HG03095 (cell line): ENCODE measurements around the gene FAM83C.

Source experiments
- ATAC-seq: cut with Tn5 transposase; IDR thresholded peaks from one replicate; pipeline ENCODE4 v1.9.1; 2021; ENCODE audit warnings: moderate library complexity; ENCODE audit not compliant: unreplicated experiment

Gene FAM83C

DNA sequence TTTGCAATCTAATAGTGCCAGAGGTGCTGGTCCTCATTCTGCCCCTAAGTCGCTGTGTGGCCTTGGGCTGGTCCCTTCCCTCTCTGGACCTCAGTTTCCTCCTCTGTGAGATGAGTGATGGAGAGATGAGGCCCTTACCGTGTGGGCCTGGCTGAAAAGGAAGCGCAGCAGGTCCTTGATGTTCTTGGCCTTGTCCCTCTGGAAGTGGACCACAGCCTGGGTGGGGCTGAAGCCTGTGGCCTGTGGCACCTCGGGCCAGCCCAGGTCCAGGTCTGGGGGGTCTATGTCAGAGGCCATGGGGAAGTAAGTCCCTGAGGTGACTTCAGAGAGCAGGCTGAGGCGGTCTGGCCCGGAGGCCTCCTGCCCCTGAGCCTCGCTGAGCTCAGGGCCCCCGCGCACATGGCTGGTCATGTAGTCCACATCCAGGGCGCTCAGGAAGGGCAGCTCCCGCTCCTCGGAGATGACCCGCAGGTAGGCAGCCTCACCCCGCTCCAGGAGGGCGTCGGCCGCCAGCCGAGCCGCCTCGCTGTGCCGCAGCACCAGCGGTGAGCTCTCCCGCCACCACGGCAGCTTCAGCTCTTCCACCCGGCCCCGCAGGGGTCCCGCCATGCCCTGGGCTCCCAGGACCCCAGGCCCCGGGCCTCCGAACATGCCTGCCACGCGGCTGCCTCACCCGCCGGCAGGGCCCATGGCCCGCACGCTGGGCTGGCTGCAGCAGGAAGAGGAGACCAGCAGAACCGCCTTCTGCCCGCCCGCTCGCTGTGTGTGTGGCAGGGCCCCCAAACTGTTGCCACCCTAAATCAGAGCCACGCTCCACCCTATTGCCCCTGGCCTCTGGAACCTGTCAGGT is at the start of gene FAM83C:
Gene FAM83C (minus strand): TSS at position 772 of the 850 bp plus-strand sequence. CDS start 121 bp downstream, at position 651.
- ATAC-seq = no peak

DNA sequence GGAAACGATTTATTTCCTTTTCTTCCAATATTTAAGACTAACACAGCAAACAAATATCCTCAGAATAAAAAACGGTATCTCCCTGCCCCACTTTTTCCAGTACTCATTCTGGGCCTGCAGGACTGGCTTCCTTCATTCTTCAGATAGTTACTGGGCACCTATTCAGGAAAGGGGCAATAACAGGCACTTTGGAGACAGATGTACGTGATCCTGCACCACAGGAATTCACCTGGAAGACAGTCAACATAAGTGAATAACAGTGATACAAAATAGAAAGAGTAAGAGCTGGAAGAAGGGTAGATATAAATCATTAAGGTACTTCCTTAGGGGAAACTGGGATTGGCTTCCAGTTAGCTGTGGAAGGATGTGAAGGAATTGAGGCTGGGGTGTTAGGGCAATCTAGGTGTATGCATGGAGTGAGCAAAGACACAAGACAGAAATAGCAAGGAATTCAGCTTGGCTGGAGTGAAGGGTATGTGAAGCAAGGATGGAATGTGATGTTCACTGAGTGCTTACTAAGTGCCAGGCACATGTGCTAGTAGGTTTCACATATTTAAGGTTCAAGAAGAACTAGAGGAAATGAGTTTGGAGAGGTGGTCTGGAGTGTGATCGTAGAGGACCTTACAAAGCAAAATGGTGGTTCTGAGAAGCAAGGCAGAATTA is 49.3 kb upstream of the FAM83C start:
- no peak for ATAC-seq

DNA sequence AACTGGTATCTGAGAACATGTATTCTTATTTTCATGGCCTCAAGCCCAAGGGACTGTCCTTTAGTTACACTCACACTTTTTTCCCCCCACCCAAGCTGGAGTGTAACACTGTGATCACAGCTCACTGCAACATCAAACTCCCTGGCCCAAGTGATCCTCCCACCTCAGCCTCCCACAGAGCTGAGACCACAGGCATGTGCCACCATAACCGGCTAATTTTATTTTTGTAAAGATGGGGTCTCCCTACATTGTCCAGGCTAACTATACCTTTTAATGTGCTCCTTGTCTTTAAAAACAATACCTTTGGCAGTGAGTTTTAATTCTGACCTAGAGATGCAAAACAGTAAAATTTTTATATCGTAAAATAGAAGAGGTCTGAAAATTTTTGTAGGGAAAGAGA is 48.2 kb upstream of the FAM83C start:
- no peak for ATAC-seq

GRCh38 chr20:35339636-35340035 is 47.4 kb upstream of the FAM83C start:
- no peak for ATAC-seq

GRCh38 chr20:35339007-35339406 is 46.8 kb upstream of the FAM83C start:
- ATAC-seq = no peak

GRCh38 chr20:35334311-35335101 is 42.3 kb upstream of the FAM83C start:
- no peak for ATAC-seq

DNA sequence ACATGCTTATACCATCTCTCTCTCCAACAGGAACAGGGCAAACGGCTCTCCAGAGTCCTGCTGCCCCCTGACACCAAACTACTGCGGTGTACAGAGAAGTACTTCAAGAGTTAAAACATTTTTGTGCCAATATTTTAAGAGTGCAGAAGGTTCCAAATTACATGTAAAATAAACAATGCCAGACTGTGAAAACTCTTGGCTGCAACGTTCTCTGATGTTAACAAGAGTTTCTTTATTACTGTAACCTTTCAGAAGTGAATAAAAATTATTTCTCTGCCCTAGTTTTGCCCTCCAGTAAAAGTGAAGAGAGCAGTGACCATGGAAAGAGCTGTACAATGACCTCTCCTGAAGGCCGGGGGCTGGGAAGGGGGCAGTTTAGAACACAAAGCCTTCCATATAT is 41.4 kb upstream of the FAM83C start:
- no peak for ATAC-seq

- no peak for ATAC-seq
Observed at GRCh38 chr20:35332540-35333200, 40.4 kb upstream of the FAM83C start.

DNA sequence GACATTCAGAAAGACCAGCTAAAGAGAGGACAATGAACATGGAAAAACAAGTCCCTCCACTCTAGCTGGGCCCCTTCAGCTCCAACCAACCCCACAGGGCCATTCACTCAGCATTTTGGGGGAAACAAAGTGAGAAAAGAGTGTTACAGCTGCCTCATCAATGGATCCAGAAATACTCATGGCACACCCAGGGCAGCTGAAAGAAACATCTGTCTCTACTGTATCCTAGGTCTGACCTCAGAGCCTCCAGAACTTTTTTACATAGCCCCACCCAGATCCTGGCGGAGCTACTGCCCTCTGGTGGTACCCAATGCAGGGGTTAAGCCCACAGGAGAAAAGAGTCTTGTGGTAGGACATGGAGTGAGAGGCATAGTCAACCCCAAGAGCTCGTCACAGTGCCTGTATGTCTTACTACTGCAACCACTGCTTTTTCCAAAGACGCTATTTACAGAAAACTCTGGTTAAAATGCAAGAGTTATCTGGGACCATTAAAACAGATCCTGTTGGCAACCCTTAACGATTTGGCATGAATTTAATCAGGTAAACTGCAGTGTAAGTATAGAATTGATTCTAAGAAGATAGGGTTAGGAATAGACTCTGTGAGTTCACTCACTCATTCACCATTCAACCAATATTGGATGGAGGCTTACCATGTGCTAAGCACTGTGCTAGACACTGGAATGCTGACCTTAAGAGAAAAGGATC is 37.4 kb upstream of the FAM83C start:
- ATAC-seq = no peak

- ATAC-seq = no peak
Observed at GRCh38 chr20:35328689-35329088, 36.5 kb upstream of the FAM83C start.

- ATAC-seq = no peak
Observed at GRCh38 chr20:35328095-35328685, 36.0 kb upstream of the FAM83C start.

DNA sequence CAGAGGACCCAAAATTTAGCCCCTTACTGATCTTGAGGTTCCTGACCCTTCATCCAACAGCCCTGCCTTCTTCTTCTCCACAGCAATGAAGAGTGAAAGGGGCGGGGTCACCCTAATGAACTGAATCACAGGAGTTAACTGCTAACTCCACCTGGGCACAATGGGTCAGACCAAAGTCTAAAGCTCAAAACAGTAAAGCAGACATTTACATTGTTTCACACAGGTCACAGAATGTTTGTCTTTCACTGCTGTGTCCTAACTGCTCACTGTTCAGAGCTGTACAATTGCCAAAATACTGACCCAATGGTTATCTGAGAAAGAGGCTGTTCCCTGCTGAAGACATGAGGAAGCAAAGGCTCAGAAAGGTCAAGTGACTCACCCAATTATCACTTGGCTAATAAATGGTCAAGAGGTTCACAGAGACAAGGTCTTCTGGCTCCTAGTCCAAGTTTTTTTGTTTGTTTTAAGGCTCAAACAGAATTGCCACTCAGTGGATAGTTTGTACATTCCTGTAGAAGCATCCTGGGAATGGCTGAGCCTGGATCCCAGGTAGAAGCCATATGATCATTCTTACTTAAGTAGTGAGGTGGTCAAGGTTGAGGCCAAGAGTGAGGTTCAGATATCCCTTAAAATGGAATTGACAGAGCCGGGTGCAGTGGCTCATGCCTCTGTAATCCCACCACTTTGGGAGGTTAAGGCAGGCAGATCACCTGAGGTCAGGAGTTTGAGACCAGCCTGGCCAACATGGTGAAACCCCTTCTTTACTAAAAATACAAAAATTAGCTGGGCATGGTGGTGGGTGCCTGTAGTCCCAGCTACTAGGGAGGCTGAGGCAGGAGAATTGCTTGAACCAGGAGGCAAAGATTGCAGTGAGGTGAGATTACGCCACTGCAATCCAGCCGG is 35.1 kb upstream of the FAM83C start:
- ATAC-seq = no peak

DNA sequence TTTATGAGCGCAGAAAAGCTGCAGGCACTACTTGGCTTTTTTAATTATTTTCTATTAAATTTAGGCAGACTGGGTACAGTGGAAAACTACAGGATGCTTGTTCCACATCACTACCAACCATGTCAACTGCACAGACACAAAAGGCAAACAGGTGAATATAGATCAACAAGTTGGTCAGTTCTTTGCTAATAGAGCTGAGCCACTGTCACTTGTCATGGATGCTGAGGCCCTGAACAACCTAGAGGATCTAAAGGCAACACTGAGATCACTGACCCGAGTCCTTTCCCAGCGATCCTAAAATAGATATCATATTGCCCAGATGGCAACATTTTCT is 34.5 kb upstream of the FAM83C start:
- no peak for ATAC-seq

DNA sequence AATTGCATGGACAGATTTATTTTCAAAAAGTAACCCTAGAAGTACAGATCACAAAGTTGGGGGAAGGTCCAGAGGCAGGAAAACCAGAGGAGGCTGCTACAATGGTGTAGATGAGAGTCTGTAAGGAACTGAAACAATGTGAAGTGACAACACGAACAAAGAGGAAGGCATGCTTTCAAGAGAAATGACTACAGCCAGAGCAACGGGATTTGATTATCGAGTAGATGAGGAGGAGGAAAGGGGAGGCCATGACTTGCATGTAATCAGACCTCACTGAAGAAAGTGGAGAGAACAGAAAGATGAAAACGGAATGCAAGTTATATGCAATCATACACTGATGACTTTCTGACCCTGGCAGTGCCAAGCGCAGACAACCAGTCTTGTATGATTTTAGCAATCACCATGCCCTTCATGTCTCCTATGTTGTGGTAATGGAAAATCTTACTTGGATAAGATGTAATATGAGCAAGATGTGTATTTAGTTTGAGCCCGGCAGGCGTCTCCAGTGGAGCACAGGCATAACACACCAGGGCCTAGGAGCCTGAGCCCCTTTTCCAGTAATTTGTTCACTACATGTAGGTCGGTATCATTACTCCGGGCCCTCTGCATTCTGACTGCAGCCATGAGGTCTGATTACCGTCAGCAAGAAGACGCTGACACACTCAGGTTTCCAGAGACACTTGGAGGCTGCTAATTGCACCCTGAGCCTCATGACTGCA is 34.0 kb upstream of the FAM83C start:
- no peak for ATAC-seq

- ATAC-seq = no peak
Observed at GRCh38 chr20:35325401-35325800, 33.2 kb upstream of the FAM83C start.

GRCh38 chr20:35320396-35321126 is 28.3 kb upstream of the FAM83C start:
- ATAC-seq = no peak

DNA sequence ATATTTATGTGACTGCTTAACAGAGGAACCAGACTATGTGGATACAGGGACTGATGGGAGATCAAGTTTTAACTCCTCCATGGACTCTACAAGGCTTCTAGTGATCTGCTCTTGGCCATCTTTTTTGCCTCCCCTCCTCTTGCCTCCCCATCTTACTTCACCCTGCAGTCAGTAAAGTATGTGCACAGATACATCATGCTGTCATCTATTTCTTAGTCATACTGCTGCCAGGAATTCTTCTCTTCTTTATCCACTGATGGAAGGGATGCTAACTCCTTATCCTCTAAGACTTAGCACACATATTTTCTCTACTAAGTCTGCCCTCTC is 27.6 kb upstream of the FAM83C start:
- no peak for ATAC-seq
